Thoracic aorta (tissue), 2 donors: ENCODE data around the gene PDE10A. TPM values are rescaled to one million over a fixed set of nuclear protein-coding genes. Genes with fewer than 3 reads are reported as not detected.
"Not testable (repeated sequence)": the region's sequence is repeated elsewhere in the genome, so short reads cannot be mapped to it uniquely, and the experiment has no call there.

Source experiments
- ATAC-seq: fragments of 150-250 bp; one replicate; pipeline ENCODE4 v1.8.0; 2017; ENCODE audit warnings: low read depth; ENCODE audit not compliant: insufficient number of reproducible peaks, low FRiP score
- DNase-seq: peaks from one replicate; pipeline ENCODE4 v3.0.0-alpha.2; 2020; ENCODE audit warnings: low spot score
- H3K27ac ChIP-seq, 2 donors: fragments of 200-600 bp; sonication (generic); 1 replicate in 1 of 2; 2 replicates in 1 of 2; pipeline ENCODE4 v1.5.1; 2016; ENCODE audit warnings: mild to moderate bottlenecking in 2 of 2, moderate library complexity in 2 of 2
- H3K27me3 ChIP-seq: fragments of 200-600 bp; sonication (generic); replicated peaks from 2 replicates; pipeline ENCODE4 v1.6.0; 2016; ENCODE audit warnings: mild to moderate bottlenecking; ENCODE audit not compliant: insufficient read depth
- H3K36me3 ChIP-seq: fragments of 200-600 bp; sonication (generic); one replicate; pipeline ENCODE4 v1.5.1; 2016
- H3K4me1 ChIP-seq, 2 donors: fragments of 200-600 bp; sonication (generic); 1 replicate in 1 of 2; 2 replicates in 1 of 2; pipeline versions ENCODE4 v1.5.1 to v1.6.0; 2016; ENCODE audit warnings: low read depth in 2 of 2, mild to moderate bottlenecking in 1 of 2; ENCODE audit not compliant: control insufficient read depth in 1 of 2
- H3K4me3 ChIP-seq: fragments of 200-600 bp; sonication (generic); 2 replicates; pipeline ENCODE4 v1.5.1; 2016; ENCODE audit warnings: mild to moderate bottlenecking
- H3K9me3 ChIP-seq: fragments of 200-600 bp; sonication (generic); 2 replicates; pipeline ENCODE4 v1.5.1; 2016
- CTCF ChIP-seq: fragments of 200-600 bp; sonication (generic); IDR thresholded peaks from one replicate; pipeline ENCODE4 v1.5.1; 2019; ENCODE audit warnings: antibody characterized with exemption
- total RNA-seq, 2 donors: library from RNA; depleted of rRNA; stranded (reverse); fragments of >200 nt; gene quantifications; one replicate each; pipeline versions ENCODE4 v1.1.0 to v1.2.3, GENCODE V29; 2016

PDE10A gene
- total RNA-seq, 2 donors from 2014 or later = 7.0 to 20.8 TPM

- DNase-seq (no peak), ATAC-seq (no peak)
- no peak overlapping the region for H3K27ac ChIP-seq
- no peaks in the 10 kb centered on the region for H3K27me3 ChIP-seq
- H3K36me3 ChIP-seq = no peaks in the 10 kb centered on the region
- no peaks in the 10 kb centered on the region for H3K9me3 ChIP-seq
- H3K4me3 ChIP-seq = no peak overlapping the region
- H3K4me1 ChIP-seq = no peaks in the 10 kb centered on the region
- no peak for TF ChIP-seq CTCF
These were observed 63.9 kb downstream of the PDE10A start for GRCh38 chr6:165599121-165599520.

GRCh38 chr6:165597821-165598220 lies 65.2 kb downstream of the PDE10A start:
- no peaks in the 10 kb centered on the region for H3K27me3 ChIP-seq

GRCh38 chr6:165594584-165595333 lies 68.3 kb downstream of the PDE10A start:
- TF ChIP-seq CTCF = no peak

More at GRCh38 chr6:165597821-165598220, 65.2 kb downstream of the PDE10A start:
- Histone ChIP-seq H3K27ac (no peak overlapping the region), H3K4me1 (no peaks in the 10 kb centered on the region), H3K36me3 (no peaks in the 10 kb centered on the region), H3K4me3 (no peak overlapping the region), H3K9me3 (no peaks in the 10 kb centered on the region)
- no peak for TF ChIP-seq CTCF
- DNase-seq (no peak), ATAC-seq (no peak)

GRCh38 chr6:165592947-165593346 lies 70.1 kb downstream of the PDE10A start:
- ATAC-seq, H3K27me3 ChIP-seq: not testable (repeated sequence)

More at GRCh38 chr6:165594584-165595333, 68.3 kb downstream of the PDE10A start:
- no peak for DNase-seq
- Histone ChIP-seq H3K27me3 (no peaks in the 10 kb centered on the region), H3K36me3 (no peaks in the 10 kb centered on the region), H3K9me3 (no peaks in the 10 kb centered on the region), H3K27ac (no peak overlapping the region), H3K4me3 (no peak overlapping the region), H3K4me1 (no peaks in the 10 kb centered on the region)
- ATAC-seq = no peak

GRCh38 chr6:165588515-165588914 lies 74.5 kb downstream of the PDE10A start:
- no peak for DNase-seq
- no peak for TF ChIP-seq CTCF
- no peaks in the 10 kb centered on the region for H3K9me3 ChIP-seq
- no peaks in the 10 kb centered on the region for H3K36me3 ChIP-seq
- ATAC-seq = no peak
- H3K4me3 ChIP-seq = no peak overlapping the region
- H3K27ac ChIP-seq = no peak overlapping the region
- H3K27me3 ChIP-seq = no peaks in the 10 kb centered on the region
- H3K4me1 ChIP-seq = no peaks in the 10 kb centered on the region

More at GRCh38 chr6:165592947-165593346, 70.1 kb downstream of the PDE10A start:
- H3K27ac ChIP-seq, H3K36me3 ChIP-seq, H3K4me1 ChIP-seq, DNase-seq, H3K9me3 ChIP-seq, H3K4me3 ChIP-seq: not testable (repeated sequence)

GRCh38 chr6:165587206-165587605 lies 75.8 kb downstream of the PDE10A start:
- Histone ChIP-seq H3K36me3 (no peaks in the 10 kb centered on the region), H3K4me3 (no peak overlapping the region), H3K27me3 (no peaks in the 10 kb centered on the region), H3K27ac (no peak overlapping the region), H3K9me3 (no peaks in the 10 kb centered on the region), H3K4me1 (no peaks in the 10 kb centered on the region)
- no peak for TF ChIP-seq CTCF
- no peak for DNase-seq
- ATAC-seq = no peak
